ENCODE data around the gene ZNF628.
"Not testable (repeated sequence)": the region's sequence is repeated elsewhere in the genome, so short reads cannot be mapped to it uniquely, and the experiment has no call there.

- TF ChIP-seq CTCF (tag by site-specific recombination; IDR thresholded peaks at IDR 0.05); ZNF776 (tag by site-specific recombination; IDR thresholded peaks at IDR 0.05; ENCODE audit: borderline replicate concordance); ZNF18 (tag by site-specific recombination; IDR thresholded peaks at IDR 0.05); ZNF274 (IDR thresholded peaks at IDR 0.05; ENCODE audit: low read length); ZNF274 (tag by site-specific recombination; IDR thresholded peaks at IDR 0.05; ENCODE audit: borderline replicate concordance); ZBTB7A (tag by site-specific recombination; IDR thresholded peaks at IDR 0.05; ENCODE audit: low read depth); ZNF639 (tag by site-specific recombination; IDR thresholded peaks at IDR 0.05); REST (tag by site-specific recombination; IDR thresholded peaks at IDR 0.05); ZNF391 (tag by site-specific recombination; IDR thresholded peaks at IDR 0.05; ENCODE audit: borderline replicate concordance, low read depth); PRDM10 (tag by site-specific recombination; IDR thresholded peaks at IDR 0.05): not testable (repeated sequence)
Measured at GRCh38 chr19:55448175-55448490, 28.3 kb upstream of the ZNF628 start.

Measured in HEK293 (cell line).